Stimulated activated CD4-positive, alpha-beta T cell treated with anti-CD3 and anti-CD28 coated beads, Interleukin-4, amount 100 ng/mL, for 24 hours (primary cell): ENCODE results near the gene SLC1A5.

Experiments used
- DNase-seq: peaks from one replicate; pipeline ENCODE4 v3.0.0-alpha.2; 2020

SLC1A5 gene

GRCh38 chr19:46741447-46741846 lies 46.9 kb downstream of the SLC1A5 start:
- DNase-seq, result no peak

- DNase-seq, result no peak
Measured at GRCh38 chr19:46739290-46739771, 49.1 kb downstream of the SLC1A5 start.

GRCh38 chr19:46737761-46738171 lies 50.6 kb downstream of the SLC1A5 start:
- no peak for DNase-seq

GRCh38 chr19:46737298-46737654 lies 51.1 kb downstream of the SLC1A5 start:
- no peak for DNase-seq

- no peak for DNase-seq
Measured at GRCh38 chr19:46736531-46737297, 51.7 kb downstream of the SLC1A5 start.

DNA sequence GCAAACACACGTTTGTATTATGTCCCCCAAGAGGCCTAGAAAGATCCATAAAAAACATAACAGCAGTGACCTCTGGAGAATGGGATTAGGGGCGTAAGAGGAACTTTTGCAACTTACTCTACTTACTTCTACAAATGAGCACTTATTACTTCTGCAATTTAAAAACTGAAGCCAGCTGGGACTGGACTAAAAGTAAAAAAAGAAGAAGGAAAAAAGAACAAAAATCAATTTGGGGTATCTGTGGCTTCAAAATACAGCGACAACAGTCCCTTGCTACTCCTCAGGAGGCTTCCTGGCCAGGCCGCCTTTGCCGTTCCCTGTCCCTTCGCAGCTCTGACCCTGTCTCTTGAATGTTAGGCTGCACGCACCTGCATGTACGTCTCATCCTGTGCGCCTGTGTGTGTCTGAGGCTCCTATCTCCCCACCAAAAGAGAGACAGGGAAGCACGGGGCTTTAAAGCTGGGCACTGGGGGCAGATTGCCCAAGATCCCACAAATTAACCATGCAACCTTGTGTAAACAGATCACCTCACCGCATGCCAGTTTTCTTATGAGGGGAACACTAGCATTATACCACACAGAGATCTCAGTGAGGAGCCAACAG lies 54.6 kb downstream of the SLC1A5 start:
- no peak for DNase-seq

DNA sequence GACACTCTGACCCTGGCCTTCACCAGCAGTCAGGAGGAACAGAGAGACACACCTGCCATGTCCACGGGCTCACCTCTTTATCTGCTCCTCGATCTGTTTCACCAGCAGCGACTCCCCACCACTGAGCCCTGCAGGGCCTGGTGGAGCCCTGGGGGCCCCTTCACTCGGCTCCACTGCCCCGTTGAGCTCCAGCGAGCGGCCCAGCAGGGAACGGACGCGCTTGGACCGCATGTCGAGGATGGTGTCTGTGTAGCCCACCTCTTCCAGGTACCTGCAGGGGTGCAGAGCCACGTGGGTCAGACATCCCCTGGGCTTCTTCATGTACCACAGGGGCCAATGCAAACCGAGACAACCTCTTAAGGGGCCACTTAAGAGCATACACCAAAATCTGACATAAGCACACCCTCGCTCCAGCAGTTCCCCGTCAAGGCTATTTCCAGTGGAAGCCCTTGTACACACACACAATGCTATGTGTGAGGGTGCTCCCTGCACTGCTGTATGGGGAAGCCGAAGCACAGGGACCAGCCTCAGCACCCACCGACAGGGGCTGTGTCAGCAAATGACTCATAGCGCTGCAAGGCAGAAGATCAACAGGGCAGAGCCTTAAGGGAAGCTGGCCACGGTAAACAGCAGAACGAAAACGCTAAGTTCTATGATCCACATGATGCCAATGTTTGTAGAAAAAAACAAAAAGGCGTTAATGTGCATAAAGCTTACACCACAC lies 55.3 kb downstream of the SLC1A5 start:
- no peak for DNase-seq

- DNase-seq, result no peak
Measured at GRCh38 chr19:46732172-46732938, 56.0 kb downstream of the SLC1A5 start.

DNA sequence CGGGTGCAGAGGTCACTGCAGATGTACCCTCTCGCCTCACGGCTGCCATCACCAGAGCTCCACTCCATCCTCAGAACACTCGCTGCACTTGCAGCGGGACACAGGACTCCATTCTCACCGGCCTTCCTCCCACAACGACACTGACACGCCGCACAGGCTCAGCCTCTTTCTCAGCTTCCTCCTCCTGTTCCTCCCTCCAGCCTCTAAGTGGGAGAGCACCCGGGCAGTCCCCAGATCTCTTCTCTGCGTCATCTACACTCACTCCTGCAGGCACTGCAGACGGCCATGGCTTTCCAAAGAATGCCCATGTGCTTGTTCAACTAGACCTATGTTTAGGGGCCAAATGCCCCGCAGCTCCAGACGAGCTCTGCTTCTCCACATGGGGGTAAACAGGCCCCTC lies 56.8 kb downstream of the SLC1A5 start:
- no peak for DNase-seq

GRCh38 chr19:46731007-46731501 lies 57.3 kb downstream of the SLC1A5 start:
- no peak for DNase-seq

- DNase-seq, result no peak
Measured at GRCh38 chr19:46730595-46730994, 57.8 kb downstream of the SLC1A5 start.

DNA sequence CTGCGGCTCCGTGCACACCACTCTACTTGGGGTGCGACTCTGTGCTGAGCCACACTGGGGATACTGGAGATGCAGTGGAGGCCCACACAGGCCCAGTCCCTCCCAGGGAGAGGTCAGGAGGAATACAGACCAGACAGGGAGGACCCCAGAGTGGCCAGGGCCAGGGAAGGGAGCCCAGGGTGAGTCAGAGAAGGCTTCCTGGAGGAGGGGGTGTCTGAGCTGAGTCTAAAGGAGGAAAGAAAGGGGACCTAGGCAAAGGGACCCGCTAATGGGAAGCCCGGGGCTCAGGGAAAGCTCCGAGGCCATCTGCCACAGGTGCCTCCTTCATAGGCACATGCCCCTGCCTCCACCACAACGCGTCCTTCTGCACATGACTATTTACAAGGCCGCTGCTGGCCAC lies 58.2 kb downstream of the SLC1A5 start:
- no peak for DNase-seq

DNA sequence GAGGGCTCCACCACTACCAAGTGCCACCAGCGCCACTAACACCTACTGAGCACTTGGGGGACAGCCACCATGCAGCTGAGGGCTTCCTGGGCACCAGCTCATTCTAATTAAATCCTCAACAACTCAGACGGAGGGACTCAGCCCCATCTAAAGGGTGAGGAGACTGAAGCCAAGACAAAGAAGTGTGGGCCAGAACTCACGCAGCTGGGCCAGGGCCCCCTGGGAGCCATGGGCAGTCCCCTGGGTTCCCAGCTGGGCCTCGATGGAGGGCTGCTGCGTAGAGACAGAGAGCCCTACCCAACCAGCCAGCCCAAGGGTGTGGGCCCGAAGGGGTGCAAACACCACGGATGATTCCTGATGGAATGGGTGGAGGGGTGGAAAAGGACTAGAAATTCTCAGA lies 58.7 kb downstream of the SLC1A5 start:
- no peak for DNase-seq

- peak; percentile 82 for DNase-seq
Measured at GRCh38 chr19:46728693-46729339, 59.6 kb downstream of the SLC1A5 start.

- DNase-seq, result no peak
Measured at GRCh38 chr19:46728208-46728607, 60.2 kb downstream of the SLC1A5 start.

DNA sequence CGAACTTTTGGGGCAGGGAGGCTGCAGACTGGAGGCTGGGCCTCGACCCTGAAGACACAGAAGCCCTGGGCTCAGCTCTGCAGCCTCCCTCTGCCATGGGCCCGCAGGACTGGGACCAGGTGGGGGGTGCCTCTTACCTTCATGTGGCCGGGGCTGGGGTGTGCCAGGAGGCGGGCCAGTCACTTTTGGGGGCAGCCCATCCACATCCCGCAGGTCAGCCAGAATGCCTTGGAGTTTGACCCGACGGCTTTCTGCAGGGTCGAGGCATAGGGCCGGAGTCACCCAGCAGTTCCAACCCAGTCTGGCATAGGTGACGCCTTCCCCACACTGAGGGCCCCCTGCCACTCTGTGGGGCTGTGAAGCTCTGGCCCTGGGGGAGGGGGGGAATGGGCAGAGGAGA lies 60.6 kb downstream of the SLC1A5 start:
- no peak for DNase-seq

DNA sequence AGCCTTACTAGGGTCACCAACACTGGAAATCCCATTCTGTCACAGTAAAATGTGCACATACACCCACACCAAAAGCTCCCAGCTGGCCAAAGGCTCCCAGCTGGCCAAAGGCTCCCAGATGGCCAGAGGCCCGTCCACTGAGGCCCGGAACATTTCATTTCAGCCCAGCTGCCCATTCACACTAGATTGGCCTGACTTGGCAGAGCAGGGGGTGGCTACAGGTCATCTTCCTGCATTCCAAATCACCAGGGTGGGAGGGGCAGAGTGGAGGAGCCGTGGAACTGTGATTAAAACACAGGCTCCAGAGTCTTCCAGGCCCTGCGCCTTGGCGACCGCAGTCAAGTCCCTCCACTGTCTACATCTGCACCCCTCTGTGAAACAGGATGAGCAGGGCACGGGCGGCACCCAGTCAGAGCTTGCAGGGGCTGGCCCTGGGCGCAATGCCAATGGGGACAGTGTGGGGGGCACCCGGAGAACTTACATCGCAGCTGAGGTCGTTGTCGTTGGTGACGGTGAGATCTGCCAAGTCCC lies 61.4 kb downstream of the SLC1A5 start:
- no peak for DNase-seq

GRCh38 chr19:46726551-46726950 lies 61.8 kb downstream of the SLC1A5 start:
- DNase-seq, result no peak

DNA sequence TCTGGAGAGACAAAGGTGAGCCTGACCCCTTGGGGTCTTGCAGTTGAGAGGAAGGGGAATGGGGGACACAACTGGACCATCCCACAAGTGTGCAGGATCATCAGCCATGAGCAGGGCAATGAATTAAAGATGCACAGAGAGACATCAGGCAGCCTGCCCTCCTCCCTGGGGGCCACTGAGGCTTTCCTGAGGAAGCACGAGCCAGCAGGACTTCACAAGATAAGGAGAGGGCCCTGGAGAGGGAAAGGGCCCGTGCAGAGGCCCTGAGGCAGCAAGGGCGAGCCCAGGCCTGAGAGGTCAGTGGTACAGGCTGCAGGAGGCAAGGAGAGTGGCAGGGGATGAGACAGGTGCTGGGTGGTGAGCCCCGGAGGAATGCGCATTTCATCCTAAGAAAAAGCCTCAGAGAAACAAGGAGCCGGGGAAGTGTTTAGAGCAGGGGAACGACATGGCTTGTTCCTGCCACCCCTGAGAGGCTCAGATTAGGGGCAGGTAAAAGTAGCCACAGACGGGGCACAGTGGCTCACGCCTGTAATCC lies 62.5 kb downstream of the SLC1A5 start:
- no peak for DNase-seq

- DNase-seq, result no peak
Measured at GRCh38 chr19:46725036-46725820, 63.2 kb downstream of the SLC1A5 start.
